Activated T-cell treated with anti-CD3 and anti-CD28 coated beads for 4 hours (primary cell): ENCODE data around the gene ETHE1.
A peak's percentile ranks its signal among the peaks of the same experiment; 100 is the strongest.
"Not testable (repeated sequence)": the region's sequence is repeated elsewhere in the genome, so short reads cannot be mapped to it uniquely, and the experiment has no call there.

ENCODE experiments used
- DNase-seq: peaks from one replicate; pipeline ENCODE4 v3.0.0-alpha.2; 2020

The ETHE1 gene

DNA sequence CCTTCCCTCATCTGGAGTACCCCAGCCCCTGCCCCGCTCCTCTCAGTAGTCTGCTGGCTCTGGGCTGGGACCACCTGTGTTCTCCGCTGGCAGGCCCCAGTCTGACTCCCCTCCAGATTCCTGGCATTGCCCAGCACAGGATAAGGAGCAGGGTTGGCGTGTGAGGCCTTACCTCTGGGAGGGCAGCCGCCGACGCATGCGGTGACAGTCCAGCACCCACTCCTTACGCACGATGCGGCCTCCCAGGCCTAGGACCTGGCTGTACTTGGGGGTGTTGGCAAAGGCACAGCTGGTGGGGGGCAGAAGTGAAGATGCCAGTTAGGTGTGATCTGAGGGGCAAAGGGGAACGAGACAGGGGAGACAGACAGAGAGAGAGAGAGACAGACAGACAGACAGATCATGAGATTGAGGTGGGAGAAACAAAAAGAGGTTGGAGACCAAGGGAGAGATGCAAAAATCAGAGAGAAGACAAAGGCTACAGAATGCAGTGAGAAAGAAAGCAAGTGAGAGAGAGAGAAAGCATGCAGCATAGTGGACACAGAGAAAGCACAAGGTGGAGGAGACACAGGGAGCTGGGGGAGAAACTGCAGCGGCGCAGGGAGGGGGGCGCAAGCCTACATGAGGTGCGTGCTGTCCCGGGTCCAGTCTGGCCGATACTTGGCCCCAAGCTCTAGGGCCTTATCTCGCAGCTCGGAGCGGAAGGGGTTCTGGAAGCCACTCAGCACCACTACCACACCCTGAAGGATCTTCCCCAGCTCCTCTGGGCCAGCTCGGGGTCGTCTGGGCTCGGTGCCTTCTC is 24.6 kb upstream of the ETHE1 start:
- DNase-seq: no peak

DNA sequence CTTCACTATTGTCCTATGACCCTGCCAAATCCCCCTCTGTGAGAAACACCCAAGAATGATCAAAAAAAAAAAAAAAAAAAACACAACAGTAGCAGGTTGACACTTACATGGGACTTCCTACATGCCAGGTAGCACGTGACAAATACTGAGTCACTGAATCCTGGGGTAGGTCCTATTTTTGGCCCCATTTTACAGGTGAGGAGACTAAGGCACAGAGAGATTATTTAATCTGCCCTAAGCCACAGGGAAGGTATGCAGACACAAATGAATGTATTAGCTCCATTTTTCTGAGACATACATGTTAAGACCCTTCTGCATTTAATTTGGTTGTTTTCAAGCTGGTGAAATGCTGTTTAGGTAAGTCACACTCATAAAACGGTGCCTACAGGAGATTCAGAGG is 21.7 kb upstream of the ETHE1 start:
- no peak for DNase-seq

DNA sequence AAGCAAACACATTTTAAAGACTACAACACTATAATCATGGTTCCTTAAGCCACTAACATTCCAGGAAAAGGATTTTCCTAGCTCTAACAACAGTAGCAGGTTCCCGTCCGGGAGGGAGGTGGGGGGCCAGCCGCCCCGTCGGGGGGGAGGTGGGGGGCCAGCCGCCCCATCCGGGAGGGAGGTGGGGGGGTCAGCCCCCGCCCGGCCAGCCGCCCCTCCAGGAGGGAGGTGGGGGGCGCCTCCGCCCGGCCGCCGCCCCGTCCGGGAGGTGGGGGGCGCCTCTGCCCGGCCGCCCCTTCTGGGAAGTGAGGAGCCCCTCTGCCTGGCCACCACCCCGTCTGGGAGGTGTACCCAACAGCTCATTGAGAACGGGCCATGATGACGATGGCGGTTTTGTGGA is 20.9 kb upstream of the ETHE1 start:
- DNase-seq: not testable (repeated sequence)

DNA sequence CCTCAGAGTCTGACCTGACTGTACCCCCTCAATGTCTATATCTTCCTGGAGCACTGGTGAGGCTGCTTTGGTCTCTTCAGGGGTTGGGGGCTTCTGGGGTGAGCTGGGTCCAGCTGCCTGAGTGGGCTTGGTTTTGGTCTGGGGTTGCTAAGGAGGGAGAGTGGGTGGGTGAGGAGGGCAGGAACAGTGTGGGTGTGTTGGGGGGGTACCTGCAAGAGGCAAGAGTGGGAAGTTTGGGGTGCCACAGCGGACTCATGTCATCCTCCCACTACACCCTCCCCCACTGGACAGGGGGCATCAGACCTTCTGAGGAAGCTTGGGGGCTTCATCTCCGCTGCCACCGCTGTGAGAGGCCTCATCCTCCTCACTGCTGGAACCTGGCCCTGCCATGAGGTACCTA is 19.6 kb upstream of the ETHE1 start:
- no peak for DNase-seq

DNA sequence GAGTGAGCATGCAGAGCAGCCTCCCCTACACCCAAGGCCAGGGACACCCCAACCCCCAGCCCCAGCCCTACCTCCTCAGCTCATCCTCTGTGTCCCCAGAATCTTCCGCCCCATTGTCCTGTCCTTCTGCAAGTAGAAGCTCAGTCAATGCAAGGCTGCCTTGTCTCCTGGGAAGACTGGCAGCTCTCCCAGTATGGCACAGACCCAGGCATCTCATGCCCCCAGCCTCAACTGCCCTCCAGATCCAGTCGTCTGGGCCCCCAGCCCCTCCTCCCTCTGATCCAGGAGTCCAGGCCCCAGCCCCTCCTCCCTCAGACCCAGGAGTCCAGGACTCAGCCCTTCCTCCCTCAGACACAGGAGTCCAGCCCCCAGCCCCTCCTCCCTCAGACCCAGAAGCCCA is 19.0 kb upstream of the ETHE1 start:
- no peak for DNase-seq

DNA sequence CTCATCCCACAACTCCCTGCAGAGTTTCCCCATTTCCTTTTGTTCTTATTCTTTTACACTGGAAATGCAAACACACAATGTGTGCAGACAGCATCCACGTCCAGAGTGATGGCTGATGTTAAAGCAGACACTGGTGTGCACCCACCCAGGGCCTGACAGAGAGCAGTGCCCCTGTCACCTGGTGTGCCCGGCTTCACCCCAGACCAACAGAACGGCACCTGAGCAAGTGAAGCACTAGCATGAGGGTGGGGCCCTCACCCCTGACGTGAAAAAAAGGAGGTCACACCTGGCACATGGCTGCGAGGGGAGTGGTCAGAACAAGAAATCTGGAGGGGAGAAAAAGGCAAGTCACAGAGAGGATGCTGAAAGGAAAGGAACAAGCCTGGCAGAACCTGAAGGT is 18.3 kb upstream of the ETHE1 start:
- DNase-seq: no peak

DNA sequence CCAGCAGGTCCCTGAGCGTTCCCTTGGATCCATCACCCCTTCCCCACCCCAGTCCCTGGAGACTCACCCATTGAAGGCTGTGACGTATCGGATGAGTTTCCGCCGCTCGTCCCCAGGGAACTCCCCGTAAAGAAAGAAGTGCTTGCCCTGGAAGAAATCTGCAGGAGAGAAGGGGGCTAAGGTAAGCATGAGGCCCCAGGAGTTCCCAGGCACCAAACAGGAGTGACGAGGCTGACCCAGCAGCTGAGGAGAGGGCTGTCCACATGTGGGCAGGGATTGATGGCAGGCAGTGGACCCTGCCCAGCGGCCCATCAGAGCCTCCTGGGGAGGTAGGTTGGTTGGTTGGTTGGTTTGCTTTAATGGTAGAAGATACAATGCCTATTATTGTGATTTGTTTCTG is 17.1 kb upstream of the ETHE1 start:
- no peak for DNase-seq

DNA sequence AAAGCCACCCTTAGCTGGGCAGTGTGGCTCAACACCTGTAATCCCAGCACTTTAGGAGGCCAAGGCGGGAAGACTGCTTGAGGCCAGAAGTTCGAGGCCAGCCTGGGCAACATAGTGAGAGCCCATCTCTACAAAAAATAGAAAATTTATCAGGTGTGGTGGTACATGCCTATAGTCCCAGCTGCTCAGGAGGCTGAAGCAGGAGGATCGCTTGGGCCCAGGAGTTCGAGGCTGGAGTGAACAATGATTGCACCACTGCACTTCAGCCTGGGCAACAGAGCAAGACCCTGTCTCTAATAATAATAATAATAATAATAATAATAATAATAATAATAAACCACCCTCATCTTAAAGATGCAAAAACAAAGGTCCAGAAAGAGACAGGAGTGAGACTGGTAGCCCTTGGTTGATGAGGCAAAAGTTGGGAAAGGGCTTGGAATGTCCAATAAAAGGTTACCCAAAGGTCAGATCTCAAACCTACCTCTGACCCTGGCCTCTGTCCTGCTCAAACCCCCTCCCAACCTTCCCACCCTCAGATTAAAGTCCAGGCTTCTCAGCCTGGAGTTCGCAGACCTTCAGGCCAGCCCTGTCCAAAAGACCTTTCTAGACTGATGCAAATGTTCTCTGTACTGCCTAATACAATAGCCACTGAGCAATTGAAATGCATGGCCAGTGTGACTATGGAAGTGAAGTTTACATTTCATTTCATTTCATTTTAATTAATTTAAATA is 15.1 kb upstream of the ETHE1 start:
- DNase-seq: no peak

DNA sequence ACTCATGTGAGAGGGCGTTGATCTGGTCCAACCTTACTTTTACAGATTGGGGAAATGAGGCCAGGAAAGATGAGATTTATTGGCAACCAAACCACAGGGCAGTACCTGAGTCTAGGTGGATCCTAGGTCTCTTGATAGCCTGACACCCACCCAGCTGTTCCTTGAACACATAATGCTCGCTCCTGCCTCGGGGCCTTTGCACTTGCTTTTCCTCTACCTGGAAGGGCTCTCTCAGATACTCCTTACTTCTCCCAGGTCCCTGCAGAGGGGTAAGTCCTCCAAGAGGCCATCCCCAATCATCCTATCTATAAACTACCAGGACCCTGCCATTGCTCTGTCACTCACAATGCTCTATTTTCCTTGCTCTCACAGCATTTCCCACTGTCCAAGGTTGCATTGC is 13.4 kb upstream of the ETHE1 start:
- no peak for DNase-seq

DNA sequence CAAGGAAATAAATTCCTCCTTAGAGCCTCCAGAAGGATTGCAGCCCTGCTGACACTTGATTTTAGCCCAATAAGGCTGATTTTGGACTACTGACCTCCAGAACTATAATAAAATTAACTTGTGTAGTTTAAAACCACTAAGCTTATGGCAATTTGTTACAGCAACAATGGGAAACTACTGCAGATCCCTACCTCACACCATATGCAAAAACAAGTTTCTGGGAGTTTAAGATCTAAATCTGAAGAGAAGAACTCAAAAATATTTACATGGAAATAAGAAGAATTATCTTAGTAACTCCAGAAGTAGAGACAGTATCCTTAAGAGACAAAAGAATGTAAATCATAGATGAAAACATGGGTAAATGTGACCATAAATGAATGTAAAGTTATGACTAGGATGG is 11.9 kb upstream of the ETHE1 start:
- DNase-seq: no peak

DNA sequence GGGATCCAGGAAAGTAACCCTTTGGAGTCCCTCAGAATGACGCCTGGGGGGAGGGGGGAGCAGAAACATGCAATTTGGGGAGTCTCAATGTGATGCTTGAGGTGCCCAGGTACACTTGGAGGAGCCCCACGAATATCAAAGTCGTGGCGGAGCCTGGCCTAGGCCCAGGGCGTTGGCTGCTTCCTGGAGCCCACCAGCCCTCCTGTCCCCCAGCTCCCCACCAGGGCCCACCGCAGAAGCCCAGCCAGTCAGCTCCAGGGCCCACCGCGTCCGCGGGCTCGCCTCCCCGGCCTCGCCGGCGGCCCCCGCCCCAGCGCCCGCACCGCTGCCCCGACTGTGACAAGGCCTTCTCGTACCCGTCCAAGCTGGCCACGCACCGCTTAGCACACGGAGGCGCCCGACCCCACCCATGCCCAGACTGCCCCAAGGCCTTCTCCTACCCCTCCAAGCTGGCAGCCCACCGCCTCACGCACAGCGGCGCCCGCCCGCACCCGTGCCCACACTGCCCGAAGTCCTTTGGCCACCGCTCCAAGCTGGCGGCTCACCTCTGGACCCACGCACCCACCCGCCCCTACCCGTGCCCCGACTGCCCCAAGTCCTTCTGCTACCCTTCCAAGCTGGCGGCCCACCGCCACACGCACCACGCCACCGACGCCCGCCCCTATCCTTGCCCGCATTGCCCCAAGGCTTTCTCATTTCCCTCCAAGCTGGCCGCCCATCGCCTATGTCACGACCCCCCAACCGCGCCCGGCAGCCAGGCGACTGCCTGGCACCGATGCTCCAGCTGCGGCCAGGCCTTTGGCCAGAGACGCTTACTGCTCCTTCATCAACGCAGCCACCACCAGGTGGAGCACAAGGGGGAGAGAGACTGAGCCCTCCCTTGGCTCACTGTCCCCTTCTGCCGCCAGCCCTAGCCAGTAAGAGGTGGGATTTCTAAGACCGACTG is 8.1 kb upstream of the ETHE1 start:
- no peak for DNase-seq

DNA sequence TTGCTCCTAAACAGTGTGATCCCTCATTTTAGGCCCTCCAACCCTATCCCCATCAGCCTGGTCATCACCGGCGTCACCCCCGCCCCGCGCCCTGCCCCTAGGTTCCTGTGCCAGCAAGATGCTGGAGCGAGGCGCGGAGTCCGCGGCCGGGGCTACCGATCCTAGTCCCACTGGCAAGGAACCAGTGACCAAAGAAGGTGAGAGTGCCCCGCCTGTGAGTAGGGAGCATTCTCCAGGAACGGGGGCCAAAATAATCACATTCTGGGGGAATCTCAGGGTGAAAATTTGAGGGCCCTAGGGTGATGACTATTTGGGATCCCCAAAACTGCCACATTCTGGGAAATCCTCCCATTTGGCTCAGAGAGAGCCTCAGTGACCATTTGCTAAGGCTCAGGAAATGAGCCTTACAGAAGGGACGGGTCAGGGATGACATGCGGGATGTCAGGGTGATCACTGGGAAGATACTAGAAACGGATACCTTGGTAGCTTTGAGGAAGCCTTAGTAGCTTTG is 7.4 kb upstream of the ETHE1 start:
- DNase-seq: no peak

DNA sequence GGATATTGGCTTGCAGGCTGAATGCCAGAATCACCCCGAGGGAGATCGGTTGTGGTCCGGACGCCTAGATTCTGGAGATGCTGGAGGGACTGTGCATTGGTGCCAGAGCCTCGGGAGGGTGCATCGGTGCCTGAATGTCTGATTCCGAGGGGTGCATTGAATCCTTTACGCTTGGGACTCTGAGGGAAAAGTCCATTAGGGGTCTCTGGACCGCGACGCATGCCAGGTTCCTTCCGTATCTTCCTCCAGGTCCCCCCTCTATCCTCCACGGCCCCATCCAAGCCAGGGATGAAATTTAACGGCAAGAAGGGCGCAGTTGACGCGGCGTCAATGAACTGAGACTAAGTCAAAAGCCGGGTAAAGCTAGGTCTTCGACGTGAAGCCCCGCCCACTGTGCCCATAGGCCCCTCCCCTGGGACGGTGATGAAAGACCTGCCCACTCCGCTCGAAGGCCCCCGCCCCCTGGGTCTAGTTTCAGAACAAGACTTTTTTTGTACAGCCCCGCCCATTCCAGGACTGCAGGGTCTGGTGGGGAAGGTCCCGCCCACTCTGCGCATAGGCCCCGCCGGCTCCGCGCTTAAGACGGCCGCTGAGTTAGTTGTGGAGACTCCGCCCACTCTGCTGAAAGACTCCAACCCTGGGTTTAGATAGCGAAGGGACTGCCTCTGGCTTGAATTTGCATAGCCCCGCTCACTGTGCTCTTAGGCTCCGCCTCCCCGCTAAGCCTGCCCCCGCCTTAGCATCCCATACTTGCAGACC is 6.7 kb upstream of the ETHE1 start:
- DNase-seq: peak; percentile 91

DNA sequence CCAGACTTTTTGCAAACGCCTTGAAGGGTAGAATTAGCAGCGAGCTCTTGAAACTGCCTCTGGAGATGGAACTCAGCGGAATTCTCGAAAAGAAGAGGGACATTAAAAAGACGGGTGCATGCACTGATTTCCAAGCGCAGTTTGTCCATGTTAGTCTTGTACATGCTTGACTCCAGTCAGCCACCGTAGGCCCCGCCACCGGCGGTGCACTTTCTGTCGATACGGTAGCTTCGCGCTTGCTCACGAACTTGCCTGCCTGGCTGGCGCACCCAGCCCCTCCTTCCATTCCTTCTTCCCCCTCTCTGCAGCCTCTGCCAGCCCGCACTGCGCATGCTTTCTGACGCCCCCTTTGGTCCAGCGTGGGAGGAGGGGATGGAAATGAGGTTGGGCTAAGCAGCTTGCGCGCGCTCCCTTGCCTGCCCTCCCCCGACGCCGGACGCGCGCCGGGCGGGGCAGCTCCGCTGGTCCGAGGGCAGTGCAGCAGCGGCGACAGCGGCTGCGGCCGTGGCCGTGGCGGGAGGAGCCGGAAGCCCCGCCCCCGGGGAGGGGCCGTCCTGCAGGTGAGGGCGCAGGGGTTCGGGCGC is 6.1 kb upstream of the ETHE1 start, which contains the start of gene ZNF575:
TSS of gene ZNF575 (plus strand) at position 227 of the 584 bp plus-strand sequence. CDS start 1,235 bp downstream, outside the sequence.
- peak; percentile 80 for DNase-seq

DNA sequence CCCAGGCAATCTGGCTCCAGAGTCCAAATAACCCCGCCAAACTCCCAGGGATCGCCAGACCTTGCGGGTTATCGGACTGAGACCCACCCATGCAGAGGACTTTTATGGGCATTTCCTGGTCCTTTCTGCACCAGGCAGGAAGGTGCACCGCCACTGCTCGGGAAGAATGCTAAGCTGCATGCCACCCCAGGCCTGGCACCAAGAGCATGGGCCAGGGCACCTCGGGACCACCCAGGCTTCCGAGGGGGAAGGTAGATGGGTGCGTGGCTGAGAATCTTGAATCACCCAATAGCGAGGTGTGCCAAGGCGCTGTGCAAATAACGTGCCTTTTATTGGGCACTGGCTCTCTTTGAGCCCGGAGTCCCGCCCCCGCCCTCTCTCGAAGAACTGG is 5.6 kb upstream of the ETHE1 start:
- DNase-seq: no peak

DNA sequence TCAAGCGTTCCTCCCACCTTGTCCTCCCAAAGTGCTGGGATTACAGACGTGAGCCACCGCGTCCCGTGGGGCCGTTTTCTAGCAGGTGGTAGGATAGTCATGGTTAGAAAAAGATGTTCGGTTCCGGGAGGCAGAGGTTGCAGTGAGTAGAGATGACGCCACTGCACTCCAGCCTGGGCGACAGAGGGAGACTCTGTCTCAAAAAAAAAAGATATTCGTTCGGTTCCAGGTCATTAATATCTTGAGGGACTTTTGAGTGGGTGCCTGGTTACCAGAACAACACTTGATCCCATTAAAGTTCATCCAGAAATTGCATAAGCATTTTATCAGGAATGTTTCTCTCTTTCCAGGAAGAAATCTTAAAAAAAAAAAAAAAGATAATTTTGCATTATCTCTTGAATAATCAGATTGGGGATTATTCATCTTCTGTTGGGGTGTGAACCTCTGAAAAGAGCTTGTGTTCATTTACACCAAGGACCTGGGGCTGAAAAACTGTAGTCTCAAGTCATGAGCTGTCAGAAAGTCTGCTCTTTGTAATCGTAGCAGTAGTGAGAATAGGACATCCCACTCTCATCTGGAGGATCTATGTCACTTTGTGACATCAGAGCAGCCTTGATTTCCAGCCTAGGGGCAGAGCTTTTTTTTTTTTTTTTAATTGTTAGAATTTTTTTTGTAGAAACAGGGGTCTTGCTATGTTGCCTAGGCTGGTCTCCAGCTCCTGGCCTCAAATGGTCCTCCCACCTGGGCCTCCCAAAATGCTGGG is 1.0 kb upstream of the ETHE1 start:
- no peak for DNase-seq

DNA sequence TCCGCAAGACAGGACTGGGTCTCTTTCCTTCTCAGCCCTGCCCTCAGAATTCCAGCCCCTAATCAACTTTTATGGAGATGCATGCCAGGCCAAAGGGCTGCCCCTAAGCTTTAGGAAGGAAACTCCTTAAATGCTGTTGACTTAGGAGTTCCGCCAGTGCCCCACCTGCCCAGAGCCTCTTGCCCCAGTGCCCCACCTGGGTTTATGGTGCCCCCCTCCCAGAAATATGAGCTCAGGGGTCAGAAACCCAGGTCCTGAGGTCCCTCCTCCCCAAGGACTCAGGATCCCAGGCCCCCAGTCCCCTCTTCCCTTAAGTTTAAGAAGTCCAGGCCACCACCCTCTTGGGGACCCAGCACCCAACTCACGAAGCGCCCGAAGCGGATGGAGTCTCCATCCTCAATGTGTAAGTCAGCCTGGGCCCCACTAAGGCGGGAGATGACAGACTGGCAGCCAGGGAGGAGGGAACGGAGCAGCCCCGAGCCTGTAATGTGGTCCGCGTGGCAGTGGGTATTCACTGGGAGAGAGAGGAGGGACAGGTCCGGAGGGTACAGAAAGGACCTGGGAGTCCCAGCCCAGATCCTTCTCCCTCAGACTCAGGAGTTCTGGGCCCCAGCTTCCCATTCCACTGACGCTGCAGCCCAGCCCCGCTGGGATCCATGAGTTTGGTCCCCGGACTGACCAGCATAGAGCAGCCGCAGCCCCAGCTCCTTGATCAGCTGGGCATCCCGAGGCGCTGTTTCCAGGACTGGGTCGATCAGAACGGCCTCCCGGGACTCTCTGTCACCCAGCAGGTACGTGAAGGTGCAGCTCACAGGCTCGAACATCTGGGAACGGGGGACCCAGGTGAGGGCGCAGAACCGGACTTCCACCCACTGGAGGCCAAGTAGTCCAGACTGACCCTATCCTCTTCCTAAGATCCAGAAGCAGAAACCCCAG is 897 bp downstream of the ETHE1 start:
- DNase-seq: no peak

DNA sequence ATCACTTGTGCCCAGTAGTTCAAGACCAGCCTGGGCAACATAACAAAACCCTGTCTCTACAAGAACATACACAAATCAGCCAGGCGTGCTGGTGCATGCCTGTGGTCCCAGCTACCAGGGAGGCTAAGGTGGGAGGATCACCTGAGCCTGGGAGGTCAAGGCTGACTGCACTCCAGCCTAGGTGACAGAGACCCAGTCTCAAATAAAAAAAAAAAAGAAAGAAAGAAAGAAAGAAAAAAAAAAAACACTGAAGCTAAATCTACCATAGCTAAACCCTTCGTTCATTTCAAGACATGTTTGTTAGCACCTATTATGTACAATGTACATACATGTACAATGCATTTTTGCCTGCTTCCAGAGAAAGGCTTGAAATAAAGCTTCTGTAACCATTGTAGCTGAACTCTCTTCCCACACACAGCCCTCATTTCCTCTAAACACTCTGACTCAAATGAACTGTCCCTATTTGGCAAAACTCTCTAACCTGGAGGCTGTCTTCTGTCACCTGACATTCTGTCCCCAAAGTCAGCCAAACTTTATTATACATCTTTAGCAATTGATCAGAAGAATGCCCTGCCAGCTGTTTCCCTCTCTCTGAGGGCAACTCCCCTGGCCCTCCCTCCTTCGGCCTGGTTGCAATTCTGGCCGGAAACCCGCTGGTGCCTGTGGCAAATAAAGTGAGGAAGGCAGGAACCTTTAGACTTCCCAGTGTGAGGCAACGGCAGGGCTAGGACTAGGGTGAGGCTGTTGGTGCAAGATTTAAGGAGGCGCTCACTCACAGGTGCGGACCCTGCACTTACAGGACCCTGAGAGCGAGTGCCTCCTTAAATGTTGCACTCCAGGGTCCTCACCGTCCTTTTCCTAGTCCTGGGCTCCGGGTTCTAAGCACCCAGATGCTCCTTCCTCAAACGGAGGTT is 1.8 kb downstream of the ETHE1 start:
- DNase-seq: no peak

DNA sequence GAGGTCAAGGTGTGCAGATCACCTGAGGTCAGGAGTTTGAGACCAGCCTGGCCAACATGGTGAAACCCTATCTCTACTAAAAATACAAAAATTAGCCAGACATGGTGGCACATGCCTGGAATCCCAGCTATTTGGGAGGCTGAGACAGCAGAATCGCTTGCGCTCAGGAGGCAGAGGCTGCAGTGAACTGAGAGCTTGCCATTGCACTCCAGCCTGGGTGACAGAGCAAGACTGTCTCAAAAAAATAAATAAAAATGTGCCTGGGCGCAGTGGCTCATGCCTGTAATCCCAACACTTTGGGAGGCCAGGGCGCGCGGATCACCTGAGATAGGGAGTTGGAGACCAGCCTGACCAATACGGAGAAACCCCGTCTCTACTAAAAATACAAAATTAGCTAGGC is 3.3 kb downstream of the ETHE1 start:
- DNase-seq: not testable (repeated sequence)
